HG03558 (cell line): ENCODE results near the gene TPM2.
"Not testable (repeated sequence)": the region's sequence is repeated elsewhere in the genome, so short reads cannot be mapped to it uniquely, and the experiment has no call there.

Experiments used
- ATAC-seq: cut with Tn5 transposase; IDR thresholded peaks from one replicate; pipeline ENCODE4 v1.9.1; 2021; ENCODE audit warnings: moderate number of reproducible peaks; ENCODE audit not compliant: unreplicated experiment; ENCODE audit errors: extremely low read depth

TPM2 gene

DNA sequence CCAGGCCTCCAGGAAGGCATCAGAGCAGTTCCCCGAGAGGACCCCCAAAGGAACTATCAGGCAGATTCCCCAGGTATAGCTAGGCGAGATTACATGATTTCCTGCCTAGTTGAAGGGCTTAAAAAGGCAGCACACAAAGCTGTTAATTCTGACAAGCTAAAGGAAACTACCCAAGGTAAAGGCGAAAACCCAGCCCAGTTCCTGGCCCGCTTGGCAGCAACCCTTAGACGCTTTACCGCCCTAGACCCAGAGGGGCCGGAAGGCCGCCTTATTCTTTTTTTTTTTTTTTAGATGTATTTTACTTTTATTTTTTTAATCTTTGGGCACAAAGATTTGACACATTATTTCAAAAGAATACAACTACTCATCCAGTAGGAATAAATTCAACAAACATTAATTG, 51.0 kb downstream of the TPM2 start:
- ATAC-seq, result not testable (repeated sequence)

DNA sequence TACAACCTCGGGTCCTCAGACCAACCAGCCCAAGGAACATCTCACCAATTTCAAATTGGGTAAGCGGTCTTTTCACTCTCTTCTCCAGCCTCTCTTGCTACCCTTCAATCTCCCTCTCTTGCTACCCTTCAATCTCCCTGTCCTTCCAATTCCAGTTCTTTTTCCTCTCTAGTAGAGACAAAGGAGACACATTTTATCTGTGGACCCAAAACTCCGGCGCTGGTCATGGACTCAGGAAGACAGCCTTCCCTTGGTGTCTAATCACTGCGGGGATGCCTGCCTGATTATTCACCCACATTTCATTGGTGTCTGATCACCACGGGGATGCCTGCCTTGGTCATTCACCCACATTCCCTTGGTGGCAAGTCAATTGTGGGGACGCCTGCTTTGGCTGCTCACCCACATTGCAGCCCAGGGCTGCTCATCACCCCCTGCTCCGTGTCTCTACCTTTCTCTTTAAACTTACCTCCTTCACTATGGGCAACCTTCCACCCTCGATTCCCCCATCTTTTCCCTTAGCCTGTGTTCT, 52.2 kb downstream of the TPM2 start:
- not testable (repeated sequence) for ATAC-seq

- not testable (repeated sequence) for ATAC-seq
These were observed 52.9 kb downstream of the TPM2 start for GRCh38 chr9:35636877-35637246.

DNA sequence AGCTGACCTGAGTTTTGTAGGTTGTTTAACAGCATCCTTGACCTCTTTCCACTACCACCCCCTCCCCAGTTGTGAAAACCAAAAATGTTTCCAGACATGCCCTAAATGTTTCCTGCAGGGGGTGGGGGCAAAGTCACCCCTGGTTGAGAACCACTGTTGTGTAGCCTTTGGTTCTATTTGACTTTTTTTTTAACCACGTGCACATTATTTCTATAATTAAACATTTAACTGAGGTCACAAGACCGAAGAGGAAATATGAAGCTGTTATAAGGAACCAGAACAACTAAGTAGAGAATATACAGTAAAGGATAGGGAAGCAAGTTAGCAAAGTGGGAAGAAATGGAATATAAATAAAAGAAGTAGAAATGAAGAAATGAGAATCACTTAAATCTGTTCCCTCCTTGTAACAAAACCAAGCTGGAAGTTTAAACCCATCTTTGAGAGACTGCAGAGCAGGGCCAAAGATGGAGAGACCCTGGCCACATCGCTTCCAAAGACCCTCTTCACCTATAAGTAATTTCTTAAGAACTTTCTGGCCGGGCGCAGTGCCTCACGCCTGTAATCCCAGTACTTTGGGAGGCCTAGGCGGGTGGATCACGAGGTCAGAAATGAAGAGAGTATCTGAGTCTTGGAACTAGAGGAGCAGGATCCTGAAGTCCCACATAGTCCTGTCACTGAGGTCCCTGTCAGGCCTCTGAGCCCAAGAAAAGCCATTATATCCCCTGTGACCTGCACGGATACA, 53.4 kb downstream of the TPM2 start:
- ATAC-seq, result no peak

- no peak for ATAC-seq
These were observed 54.0 kb downstream of the TPM2 start for GRCh38 chr9:35635730-35636129.
